ENCODE measurements around the gene MYRIP.

The MYRIP gene

GRCh38 chr3:40096661-40097111, 287.3 kb downstream of the MYRIP start:
- TF ChIP-seq CTCF (IDR thresholded peaks at IDR 0.05; ENCODE audit: insufficient read depth, low read depth, low read length, missing control alignments), result no peak
- no peak overlapping the region for H3K4me3 ChIP-seq (ENCODE audit: low read depth, low read length)
- no peak for DNase-seq (ENCODE audit: low read depth)

- no peak for DNase-seq (ENCODE audit: low read depth)
- TF ChIP-seq CTCF (IDR thresholded peaks at IDR 0.05; ENCODE audit: insufficient read depth, low read depth, low read length, missing control alignments), result no peak
These were observed 288.0 kb downstream of the MYRIP start for GRCh38 chr3:40097131-40098117.

GRCh38 chr3:40098261-40098759, 288.9 kb downstream of the MYRIP start:
- no peak for TF ChIP-seq CTCF (IDR thresholded peaks at IDR 0.05; ENCODE audit: insufficient read depth, low read depth, low read length, missing control alignments)
- no peak for DNase-seq (ENCODE audit: low read depth)
- no peak overlapping the region for H3K4me3 ChIP-seq (ENCODE audit: low read depth, low read length)

More at GRCh38 chr3:40097131-40098117, 288.0 kb downstream of the MYRIP start:
- H3K4me3 ChIP-seq (ENCODE audit: low read depth, low read length), result no peak overlapping the region

GRCh38 chr3:40099871-40100270, 290.5 kb downstream of the MYRIP start:
- TF ChIP-seq CTCF (IDR thresholded peaks at IDR 0.05; ENCODE audit: insufficient read depth, low read depth, low read length, missing control alignments), result no peak
- DNase-seq (ENCODE audit: low read depth), result no peak
- H3K4me3 ChIP-seq (ENCODE audit: low read depth, low read length), result no peak overlapping the region

GRCh38 chr3:40102182-40102581, 292.8 kb downstream of the MYRIP start:
- no peak for TF ChIP-seq CTCF (IDR thresholded peaks at IDR 0.05; ENCODE audit: insufficient read depth, low read depth, low read length, missing control alignments)
- DNase-seq (ENCODE audit: low read depth), result no peak
- H3K4me3 ChIP-seq (ENCODE audit: low read depth, low read length), result no peak overlapping the region

- TF ChIP-seq CTCF (IDR thresholded peaks at IDR 0.05; ENCODE audit: insufficient read depth, low read depth, low read length, missing control alignments), result no peak
- DNase-seq (ENCODE audit: low read depth), result no peak
- H3K4me3 ChIP-seq (ENCODE audit: low read depth, low read length), result no peak overlapping the region
These were observed 294.4 kb downstream of the MYRIP start for GRCh38 chr3:40103829-40104228.

Data from GM12865 (cell line).